HG03354 (cell line): ENCODE data around the gene INSL3.

Source experiments
- ATAC-seq: cut with Tn5 transposase; IDR thresholded peaks from one replicate; pipeline ENCODE4 v1.9.1; 2021; ENCODE audit warnings: mild to moderate bottlenecking; ENCODE audit not compliant: unreplicated experiment, poor library complexity, severe bottlenecking

Gene INSL3

GRCh38 chr19:17847538-17848366, 26.4 kb upstream of the INSL3 start, which contains the start of gene JAK3:
JAK3 (minus strand) TSS chr19:17847982; CDS start chr19:17844417, 3,565 bp downstream.
- ATAC-seq, result peak; percentile 71

DNA sequence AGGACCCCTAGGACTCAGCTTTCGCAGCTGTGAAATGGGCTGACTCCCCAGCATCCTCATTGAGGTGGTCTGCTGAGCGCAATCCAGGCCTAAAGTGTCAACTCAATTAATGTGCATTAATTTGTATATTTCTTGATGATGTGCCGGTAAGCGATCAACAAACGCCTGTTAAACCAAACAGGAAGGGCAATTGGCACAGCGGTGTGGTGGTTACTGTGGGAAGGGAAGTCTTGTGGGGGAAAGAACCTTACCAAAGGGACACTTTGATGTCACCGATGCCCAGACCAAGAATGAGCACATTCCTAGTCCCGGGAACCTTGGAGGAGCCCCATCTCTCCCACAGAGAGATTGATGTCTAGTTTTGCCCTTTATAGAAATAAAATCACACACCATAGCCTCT, 24.8 kb upstream of the INSL3 start:
- no peak for ATAC-seq

DNA sequence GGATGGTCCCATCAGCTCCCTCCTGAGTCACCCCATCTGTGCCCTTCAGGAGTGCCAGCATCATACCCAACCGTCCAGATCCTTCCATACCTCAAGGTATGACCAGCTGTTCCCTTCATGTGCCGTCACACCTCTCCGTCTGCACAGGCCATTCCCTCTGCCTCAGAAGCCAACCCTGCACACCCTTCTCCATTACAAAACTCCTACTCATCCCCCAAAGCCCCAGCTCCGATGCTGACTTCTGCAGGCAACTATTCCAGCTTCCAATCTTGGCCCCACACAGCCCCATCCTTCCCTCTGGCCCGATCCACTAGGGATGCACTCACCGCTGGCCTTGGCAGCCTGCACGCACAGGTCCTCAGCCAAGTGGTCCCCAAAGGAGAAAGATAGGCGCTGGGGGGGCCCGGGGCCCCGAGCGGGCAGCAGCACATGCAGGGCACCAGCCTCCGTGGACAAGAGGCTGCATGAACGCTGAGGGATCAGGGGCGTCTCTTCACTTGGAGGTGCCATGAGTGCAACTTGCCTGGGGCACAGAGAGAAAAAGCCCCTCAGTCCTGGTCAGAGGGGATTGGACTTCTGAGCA, 22.7 kb upstream of the INSL3 start:
- no peak for ATAC-seq

GRCh38 chr19:17843292-17843827, 22.0 kb upstream of the INSL3 start:
- no peak for ATAC-seq

- no peak for ATAC-seq
Observed at GRCh38 chr19:17842663-17843291, 21.5 kb upstream of the INSL3 start.

GRCh38 chr19:17841810-17842662, 20.7 kb upstream of the INSL3 start:
- no peak for ATAC-seq

- no peak for ATAC-seq
Observed at GRCh38 chr19:17841371-17841809, 20.1 kb upstream of the INSL3 start.

GRCh38 chr19:17840019-17840418, 18.7 kb upstream of the INSL3 start:
- ATAC-seq, result no peak

GRCh38 chr19:17837972-17838371, 16.7 kb upstream of the INSL3 start:
- ATAC-seq, result no peak

- no peak for ATAC-seq
Observed at GRCh38 chr19:17836530-17836929, 15.2 kb upstream of the INSL3 start.

DNA sequence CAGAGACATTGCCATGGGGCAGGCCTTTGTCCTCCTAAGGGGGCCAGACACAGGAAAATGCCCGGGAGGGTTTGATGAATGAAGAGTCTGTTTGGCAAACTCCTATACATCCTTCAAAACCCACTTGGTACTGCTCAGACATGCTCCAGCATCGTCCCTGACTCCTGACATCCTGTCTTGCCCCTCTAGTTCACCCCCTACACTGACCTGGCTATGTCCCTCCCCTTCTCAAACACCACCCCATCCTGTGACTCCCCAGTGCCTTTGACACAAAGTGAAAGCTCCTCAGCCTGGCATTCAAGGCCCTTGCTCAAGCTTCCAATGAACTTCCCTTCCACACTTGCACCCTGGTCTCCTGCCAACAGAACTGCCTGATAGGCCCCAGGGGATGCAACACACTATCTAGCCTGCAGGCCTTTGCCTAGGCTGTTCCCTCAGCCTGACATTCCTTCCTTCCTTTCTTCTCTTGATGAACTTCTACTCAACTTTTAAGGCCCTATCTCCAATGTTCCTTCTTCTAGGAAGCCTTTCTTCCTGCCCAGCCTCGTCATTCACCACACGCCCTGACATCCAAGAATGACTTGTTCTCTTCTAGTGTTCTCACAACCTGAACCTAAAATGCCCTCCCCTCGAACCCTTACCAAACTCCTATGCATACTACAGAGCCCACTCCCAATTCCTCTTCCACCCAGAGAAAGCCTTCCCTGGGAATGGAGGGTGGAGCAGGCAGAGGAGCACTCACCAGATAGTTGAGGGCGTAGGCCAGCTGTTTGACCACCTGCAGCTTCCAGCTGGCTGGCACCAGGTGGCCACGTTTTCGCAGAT, 14.1 kb upstream of the INSL3 start:
- no peak for ATAC-seq

- ATAC-seq, result no peak
Observed at GRCh38 chr19:17834350-17835181, 13.2 kb upstream of the INSL3 start.

GRCh38 chr19:17832443-17833208, 11.3 kb upstream of the INSL3 start:
- no peak for ATAC-seq

- no peak for ATAC-seq
Observed at GRCh38 chr19:17831419-17831888, 10.1 kb upstream of the INSL3 start.

- no peak for ATAC-seq
Observed at GRCh38 chr19:17830567-17831418, 9.5 kb upstream of the INSL3 start.

- ATAC-seq, result no peak
Observed at GRCh38 chr19:17829855-17830566, 8.7 kb upstream of the INSL3 start.
